Stimulated activated naive CD4-positive, alpha-beta T cell (primary cell): ENCODE data around the gene FKBP15.
"Not testable (repeated sequence)": the region's sequence is repeated elsewhere in the genome, so short reads cannot be mapped to it uniquely, and the experiment has no call there.

Experiments used
- DNase-seq, 6 experiments: peaks; one replicate each; lab custom pipeline; 2025; lab: John Stamatoyannopoulos, UW

FKBP15 gene

DNA sequence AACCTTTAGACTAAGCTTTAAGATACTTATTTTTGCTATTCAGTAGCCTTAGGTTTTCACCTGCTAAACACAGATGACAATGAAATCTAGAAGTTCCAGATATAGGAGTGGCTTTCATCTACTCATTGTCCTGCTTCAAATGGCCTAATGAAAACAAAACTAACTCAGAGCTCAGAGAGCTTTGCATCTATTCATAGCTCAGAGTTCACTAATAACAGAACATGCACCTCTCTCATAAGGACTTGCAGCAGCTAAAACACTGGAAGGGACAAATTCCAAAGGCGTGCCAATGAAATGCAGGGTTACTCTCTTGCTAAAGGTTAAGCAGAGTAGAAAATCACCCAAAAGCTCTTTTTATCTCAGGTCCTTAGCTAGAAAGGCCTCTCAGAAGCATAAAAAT lies 41.2 kb downstream of the FKBP15 start:
- no peak for DNase-seq

- no peak for DNase-seq
Observed at GRCh38 chr9:113178087-113178486, 43.0 kb downstream of the FKBP15 start.

- DNase-seq = no peak
Observed at GRCh38 chr9:113177251-113177650, 43.8 kb downstream of the FKBP15 start.

DNA sequence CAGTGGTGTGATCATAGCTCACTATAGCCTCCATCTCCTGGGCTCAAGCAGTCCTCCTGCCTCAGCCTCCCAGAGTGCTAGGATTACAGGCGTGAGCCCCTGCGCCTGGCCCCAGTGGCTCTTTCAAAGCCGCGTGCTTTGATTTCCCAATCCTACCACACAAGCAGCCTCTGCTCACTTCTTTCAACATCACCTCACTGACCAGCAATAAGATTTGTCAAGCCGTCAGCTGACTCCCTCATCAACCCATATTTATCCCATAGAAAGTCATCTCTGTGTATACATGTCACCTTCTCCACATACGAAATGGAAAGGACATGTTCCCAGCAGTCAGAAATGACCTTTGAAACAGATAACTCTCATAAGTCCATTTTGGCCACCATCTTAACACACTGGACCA lies 44.3 kb downstream of the FKBP15 start:
- no peak for DNase-seq

- no peak for DNase-seq
Observed at GRCh38 chr9:113173341-113173740, 47.7 kb downstream of the FKBP15 start.

DNA sequence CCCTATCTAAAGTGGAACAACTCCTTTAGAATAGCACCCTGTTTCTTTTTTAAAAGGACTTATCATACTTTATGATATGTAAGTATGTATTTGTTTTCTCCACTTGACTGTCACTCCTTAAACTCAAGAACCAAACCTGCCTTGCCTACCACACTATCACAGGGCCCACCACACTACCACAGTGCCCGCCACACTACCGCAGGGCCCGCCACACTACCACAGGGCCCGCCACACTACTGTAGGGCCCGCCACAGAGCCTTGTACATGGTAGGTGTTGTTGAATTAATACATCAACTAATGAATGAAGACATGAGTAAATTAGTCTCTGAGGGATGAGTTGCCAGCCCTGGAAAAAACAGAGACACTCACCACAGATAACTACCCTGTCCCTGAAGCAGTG lies 52.3 kb downstream of the FKBP15 start:
- no peak for DNase-seq

- no peak for DNase-seq
Observed at GRCh38 chr9:113166039-113166438, 55.0 kb downstream of the FKBP15 start.

GRCh38 chr9:113164536-113165300 lies 56.4 kb downstream of the FKBP15 start:
- no peak for DNase-seq

- DNase-seq = no peak
Observed at GRCh38 chr9:113163001-113163400, 58.1 kb downstream of the FKBP15 start.

DNA sequence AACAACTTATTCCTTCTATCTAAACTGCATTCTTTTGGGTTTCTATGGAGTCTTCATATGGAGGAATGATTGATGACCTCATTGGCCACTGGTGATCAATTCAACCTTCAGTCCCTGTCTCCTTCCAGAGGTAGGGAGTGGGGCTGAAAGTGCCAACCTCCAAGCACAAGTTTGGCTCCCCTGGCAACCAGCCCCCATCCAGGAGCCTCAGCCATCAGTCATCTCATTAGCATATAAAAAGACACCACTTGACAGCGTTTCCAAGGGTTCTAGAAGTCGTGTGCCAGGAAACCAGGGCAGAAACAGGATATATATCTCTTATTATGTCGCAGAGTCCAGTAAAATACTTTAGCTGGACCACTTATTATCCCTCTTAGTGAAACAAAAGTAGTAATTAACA lies 60.5 kb downstream of the FKBP15 start:
- no peak for DNase-seq

GRCh38 chr9:113158446-113158845 lies 62.6 kb downstream of the FKBP15 start:
- no peak for DNase-seq

- no peak for DNase-seq
Observed at GRCh38 chr9:113156880-113157279, 64.2 kb downstream of the FKBP15 start.

- peak in 4 of 6 experiments; percentile 19 to 25 (median 22) for DNase-seq
Observed at GRCh38 chr9:113155911-113156588, 65.0 kb downstream of the FKBP15 start.

- no peak for DNase-seq
Observed at GRCh38 chr9:113154946-113155345, 66.1 kb downstream of the FKBP15 start.

GRCh38 chr9:113154471-113154870 lies 66.6 kb downstream of the FKBP15 start:
- DNase-seq = no peak

GRCh38 chr9:113153599-113153998 lies 67.5 kb downstream of the FKBP15 start:
- no peak for DNase-seq

GRCh38 chr9:113152699-113153098 lies 68.4 kb downstream of the FKBP15 start:
- no peak for DNase-seq

- DNase-seq = no peak
Observed at GRCh38 chr9:113151696-113152630, 69.1 kb downstream of the FKBP15 start.

DNA sequence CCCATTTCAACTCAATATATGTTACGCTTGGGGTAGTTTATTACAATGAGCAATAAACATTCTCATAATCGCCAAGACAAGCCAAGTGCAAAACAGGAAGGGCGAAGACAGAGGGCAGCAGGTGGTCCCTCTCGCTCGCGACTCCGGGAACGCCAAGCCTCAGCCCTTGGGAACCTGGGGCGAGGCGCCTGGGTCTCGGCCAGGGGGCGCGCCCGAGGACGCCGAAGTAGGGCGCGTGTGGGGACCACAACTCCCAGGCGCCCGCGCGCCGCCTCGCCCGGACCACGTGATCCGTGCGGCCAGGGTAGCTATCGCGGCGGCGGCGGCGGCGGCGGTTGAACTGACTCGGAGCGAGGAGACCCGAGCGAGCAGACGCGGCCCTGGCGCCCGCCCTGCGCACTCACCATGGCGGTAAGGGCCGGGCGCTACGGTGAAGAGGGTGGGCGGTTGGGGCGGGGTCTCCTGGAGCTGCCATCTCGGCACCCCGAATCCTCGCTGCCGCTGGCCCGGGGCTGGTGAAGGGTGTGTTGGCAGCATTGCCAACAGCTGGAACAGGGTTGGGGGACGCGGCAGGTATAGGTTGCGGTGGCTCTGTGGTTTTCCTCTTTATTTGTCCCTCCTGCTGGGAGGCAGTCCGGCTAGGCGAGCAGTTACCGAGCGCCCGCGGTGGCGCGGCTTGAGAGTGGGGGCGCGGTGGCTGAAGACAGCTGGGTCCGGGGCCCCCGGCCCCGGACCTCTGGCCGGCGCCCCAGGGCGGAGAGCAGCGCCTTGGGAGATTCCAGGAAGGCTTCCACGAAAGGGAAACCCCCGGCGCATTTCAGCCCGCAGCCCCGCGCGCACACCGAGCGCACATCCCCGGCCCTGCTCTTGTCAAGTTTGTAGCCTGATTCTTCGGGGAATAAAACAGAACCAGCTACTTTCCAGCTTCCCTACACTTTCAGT lies 70.1 kb downstream of the FKBP15 start, which contains the start of gene SLC31A2:
Gene SLC31A2 (plus strand): TSS at position 338 of the 942 bp plus-strand sequence. CDS start 68 bp downstream, at position 406.
- DNase-seq = peak; percentile 65 to 80 (median 76)

DNA sequence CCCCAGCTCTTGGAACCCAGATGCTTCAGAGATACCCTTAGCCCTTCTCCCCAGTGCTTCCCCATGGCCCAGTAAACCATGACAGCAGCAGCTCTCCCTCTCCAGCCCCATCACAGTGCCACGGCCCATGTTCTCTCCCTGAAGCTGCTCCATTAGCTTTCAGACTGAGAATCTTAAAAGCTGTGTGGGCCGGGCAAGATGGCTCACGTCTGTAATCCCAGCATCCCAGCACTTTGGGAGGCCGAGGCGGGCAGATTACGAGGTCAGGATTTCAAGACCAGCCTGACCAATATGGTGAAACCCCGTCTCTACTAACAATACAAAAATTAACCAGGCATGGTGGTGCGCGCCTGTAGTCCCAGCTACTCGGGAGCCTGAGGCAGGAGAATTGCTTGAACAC lies 71.5 kb downstream of the FKBP15 start:
- not testable (repeated sequence) for DNase-seq
